ENCODE measurements around the gene CCDC9. TPM values are rescaled to one million over a fixed set of nuclear protein-coding genes. Genes with fewer than 3 reads are reported as not detected.
A peak's percentile ranks its signal among the peaks of the same experiment; 100 is the strongest.
"Not testable (repeated sequence)": the region's sequence is repeated elsewhere in the genome, so short reads cannot be mapped to it uniquely, and the experiment has no call there.

The CCDC9 gene
- total and polyA plus RNA-seq, 2 donors, result 8.0 to 36.6 TPM

DNA sequence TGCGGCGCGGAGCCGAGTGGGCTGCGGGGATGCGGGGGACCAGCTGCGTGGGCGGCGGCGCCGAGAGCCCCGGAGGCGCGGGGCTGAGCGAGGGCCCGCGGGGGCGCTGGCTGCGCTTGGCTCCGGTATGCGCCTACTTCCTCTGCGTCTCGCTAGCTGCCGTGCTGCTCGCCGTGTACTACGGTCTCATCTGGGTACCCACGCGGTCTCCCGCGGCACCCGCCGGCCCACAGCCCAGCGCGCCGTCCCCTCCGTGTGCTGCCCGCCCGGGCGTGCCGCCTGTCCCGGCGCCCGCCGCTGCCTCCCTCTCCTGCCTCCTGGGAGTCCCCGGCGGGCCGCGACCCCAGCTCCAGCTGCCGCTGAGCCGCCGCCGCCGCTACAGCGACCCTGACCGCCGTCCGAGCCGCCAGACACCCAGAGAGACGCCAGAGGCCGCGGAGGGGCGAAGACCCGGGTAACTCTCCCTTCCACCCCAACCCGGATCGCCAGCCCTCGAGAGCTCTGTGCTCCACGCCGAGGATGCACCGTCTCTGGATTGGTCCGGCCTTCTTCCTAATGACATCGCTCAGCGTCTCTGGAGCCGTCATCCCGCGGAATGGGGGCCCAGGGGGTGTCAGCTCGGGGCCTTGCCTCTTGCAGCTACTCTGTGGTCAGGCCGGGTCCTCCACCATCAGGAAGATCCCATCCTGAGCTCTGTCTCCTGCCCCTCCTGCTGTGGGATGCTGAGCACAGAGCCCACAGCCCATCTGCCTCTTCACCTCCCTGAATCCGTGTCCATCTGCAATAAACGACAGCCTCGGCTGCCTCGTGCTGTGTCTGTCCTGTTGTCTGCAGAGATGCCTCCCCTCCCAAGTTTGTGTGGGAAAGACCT is 18.8 kb downstream of the CCDC9 start:
- 4% methylated on average over 82 of the region's 82 CpGs for WGBS
- Histone ChIP-seq H3K27ac (ENCODE audit: low read depth) (no peak overlapping the region), H3K4me3 (ENCODE audit: low read depth, low read length) (peak overlapping the region; percentile 44), H3K36me3 (ENCODE audit: insufficient read depth) (no peaks in the 10 kb centered on the region), H3K4me1 (ENCODE audit: insufficient read depth) (peaks cover 2% of the 10 kb centered on the region)
- DNase-seq (ENCODE audit: extremely low spot score), result no peak

DNA sequence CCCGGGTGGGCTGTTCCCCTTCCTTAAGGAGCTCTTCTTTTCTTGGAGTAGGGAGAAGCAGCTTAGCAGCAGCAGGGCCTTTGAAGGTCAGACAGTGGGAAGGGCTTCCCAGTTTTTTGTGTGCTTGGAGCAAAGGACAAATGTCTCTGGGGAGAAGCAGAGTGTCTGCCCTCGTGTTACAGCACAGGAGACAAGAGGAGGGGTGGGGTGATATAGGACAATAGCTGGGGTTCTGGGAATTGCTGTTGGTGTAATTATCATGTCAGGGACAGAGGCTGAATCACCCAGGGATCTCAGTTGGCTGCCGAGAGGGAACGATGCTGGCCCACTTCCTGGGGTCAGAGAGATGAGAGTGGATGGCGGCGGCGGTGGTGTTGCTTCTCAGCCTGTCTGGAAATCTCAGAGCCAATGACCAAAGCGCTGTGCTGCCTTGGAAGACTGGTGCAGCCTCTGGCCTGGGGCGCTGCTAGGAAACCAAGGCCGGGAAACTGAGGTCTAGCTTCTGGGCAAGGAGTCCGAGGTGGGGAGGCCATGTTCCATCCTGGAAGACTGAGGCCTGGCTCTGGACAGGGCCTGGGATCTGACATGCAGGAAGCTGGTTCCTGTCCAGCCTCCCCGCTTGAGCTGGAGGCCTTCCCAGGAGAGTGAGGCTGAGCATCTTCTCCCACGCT is 19.6 kb downstream of the CCDC9 start:
- no peak overlapping the region for H3K4me3 ChIP-seq (ENCODE audit: low read depth, low read length)
- WGBS, result 46% methylated on average over 13 of the region's 13 CpGs
- H3K4me1 ChIP-seq (ENCODE audit: insufficient read depth), result peaks cover 2% of the 10 kb centered on the region

DNA sequence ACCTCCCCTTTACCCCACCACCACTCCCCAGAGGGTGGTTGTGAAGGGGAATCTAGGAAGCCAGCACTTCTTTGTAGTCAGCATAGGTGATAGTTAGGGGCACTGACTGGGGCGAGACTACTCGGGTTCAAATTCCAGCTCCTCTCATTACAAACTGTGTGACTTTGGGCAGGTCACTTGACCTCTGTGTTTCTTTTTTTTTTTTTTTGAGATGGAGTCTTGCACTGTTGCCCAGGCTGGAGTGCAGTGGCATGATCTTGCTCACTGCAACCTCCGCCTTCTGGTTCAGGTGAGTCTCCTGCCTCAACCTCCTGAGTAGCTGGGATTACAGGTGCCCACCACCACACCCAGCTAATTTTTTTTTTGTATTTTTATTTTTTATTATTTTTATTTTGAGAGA is 20.2 kb downstream of the CCDC9 start:
- not testable (repeated sequence) for H3K36me3 ChIP-seq (ENCODE audit: insufficient read depth); H3K4me1 ChIP-seq (ENCODE audit: insufficient read depth); DNase-seq (ENCODE audit: extremely low spot score); H3K27ac ChIP-seq (ENCODE audit: low read depth); H3K4me3 ChIP-seq (ENCODE audit: low read depth, low read length)
- WGBS, result 91% methylated on average over 3 of the region's 3 CpGs

More for the DNA sequence above, 19.6 kb downstream of the CCDC9 start:
- no peak for DNase-seq (ENCODE audit: extremely low spot score)
- no peaks in the 10 kb centered on the region for H3K36me3 ChIP-seq (ENCODE audit: insufficient read depth)
- no peak overlapping the region for H3K27ac ChIP-seq (ENCODE audit: low read depth)

DNA sequence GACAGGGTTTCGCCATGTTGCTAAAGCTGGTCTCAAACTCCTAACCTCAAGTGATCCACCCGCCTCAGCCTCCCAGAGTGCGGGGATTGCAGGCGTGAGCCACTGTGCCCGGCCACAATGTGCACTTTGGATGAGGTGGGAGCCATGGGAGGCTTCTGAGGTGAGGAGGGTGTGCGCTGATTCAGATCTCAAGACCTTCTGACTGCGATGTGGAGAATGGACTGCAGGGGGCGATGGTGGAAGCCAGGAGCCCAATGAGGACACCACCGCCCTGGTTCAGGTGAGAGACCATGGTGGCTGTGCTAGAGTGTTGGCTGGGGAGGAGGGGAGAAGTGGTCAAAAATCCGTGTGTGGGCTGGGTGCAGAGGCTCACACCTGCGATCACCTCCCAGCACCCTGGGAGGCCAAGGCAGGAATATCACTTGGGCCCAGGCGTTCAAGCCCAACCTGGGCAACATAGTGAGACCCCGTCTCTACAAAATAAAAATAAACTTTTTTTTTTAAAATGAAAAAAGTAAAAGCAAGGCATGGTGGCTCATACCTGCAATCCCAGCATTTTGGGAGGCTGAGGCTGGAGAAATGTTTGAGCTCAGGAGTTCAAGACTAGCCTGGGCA is 24.0 kb downstream of the CCDC9 start:
- H3K36me3 ChIP-seq (ENCODE audit: insufficient read depth), result no peaks in the 10 kb centered on the region
- H3K4me3 ChIP-seq (ENCODE audit: low read depth, low read length), result no peak overlapping the region
- H3K4me1 ChIP-seq (ENCODE audit: insufficient read depth), result no peaks in the 10 kb centered on the region
- no peak overlapping the region for H3K27ac ChIP-seq (ENCODE audit: low read depth)
- 87% methylated on average over 13 of the region's 13 CpGs for WGBS
- no peak for DNase-seq (ENCODE audit: extremely low spot score)

DNA sequence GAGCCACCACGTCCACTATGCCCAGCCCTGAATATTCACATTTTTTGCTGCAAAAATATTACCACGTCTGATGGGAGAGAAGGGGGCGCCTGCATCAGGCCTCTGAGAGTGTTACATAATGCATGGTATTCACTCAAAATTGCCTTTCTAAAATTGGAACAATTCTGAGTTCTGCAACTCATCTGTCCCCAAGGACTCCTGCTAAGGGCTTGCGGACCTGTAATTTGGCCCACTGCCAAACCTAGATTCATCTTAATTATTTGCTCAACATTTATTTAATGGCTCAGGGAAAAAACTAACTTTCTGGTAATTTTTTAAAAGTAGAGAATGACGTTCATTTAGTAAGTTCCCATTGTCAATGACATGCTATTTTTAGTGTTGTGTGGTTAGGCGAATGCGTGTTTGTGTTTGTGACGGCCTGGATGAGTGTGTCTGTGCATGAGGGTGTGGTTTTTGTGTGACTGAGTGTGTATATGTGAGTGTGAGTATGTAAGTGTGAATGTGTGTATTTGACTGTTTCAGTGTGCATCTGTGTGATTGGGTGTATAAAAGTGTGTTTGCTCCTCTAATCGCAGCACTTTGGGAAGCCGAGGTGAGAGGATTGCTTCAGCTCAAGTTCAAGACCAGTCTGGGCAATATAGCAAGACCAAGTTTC is 27.2 kb downstream of the CCDC9 start:
- H3K4me3 ChIP-seq (ENCODE audit: low read depth, low read length), result no peak overlapping the region
- no peaks in the 10 kb centered on the region for H3K36me3 ChIP-seq (ENCODE audit: insufficient read depth)
- WGBS, result 79% methylated on average over 10 of the region's 10 CpGs
- no peak for DNase-seq (ENCODE audit: extremely low spot score)
- H3K4me1 ChIP-seq (ENCODE audit: insufficient read depth), result no peaks in the 10 kb centered on the region
- no peak overlapping the region for H3K27ac ChIP-seq (ENCODE audit: low read depth)

DNA sequence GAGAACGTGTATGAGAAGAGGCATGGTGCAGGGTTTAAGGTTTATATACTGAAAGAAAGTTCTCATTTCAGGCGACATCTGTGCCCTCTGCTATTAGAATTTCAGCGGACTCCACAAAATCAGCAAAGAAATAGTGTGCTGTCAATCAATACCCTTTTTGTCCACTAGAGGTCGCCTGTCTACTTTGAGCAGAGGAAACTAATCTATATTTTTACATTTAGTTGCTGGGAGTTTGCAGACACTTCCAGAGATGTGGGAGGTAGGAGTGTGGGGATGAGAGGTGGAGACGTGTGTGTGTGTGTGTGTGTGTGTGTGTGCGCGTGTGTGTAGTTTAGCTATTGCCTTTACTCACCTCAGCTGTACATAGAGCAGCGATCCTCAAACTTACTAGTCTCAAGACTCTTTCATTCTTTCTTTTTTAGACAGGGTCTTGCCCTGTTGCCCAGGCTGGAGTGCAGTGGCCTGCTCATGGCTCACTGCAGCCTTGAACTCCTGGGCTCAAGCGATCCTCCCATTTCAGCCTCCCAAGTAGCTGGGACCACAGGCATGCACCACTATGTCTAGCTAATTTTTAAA is 28.1 kb downstream of the CCDC9 start:
- Histone ChIP-seq H3K4me3 (ENCODE audit: low read depth, low read length) (no peak overlapping the region), H3K4me1 (ENCODE audit: insufficient read depth) (no peaks in the 10 kb centered on the region), H3K27ac (ENCODE audit: low read depth) (no peak overlapping the region), H3K36me3 (ENCODE audit: insufficient read depth) (no peaks in the 10 kb centered on the region)
- 28% methylated on average over 9 of the region's 9 CpGs for WGBS
- DNase-seq (ENCODE audit: extremely low spot score), result no peak

DNA sequence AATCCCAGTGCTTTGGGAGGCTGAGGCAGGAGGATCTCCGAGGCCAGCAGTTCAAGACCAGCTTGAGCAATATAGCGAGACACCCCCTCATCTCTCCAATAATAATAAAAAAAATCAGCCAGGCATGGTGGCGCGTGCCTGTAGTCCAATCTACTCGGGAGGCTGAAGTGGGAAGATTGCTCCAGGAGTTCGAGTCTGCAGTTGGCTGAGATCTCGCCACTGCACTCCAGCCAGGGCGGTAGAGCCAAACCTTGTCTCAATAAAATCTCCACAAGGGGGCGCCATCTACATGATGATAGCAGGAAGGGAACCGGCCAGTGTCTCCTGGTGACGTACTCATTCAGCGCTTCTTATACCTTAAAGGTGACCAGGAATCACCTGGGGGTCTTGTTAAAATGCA is 39.7 kb downstream of the CCDC9 start:
- whole genome bisulfite sequencing, result 27% methylated on average over 12 of the region's 12 CpGs
- Histone ChIP-seq H3K4me3 (ENCODE audit: low read depth, low read length) (no peak overlapping the region), H3K27ac (ENCODE audit: low read depth) (no peak overlapping the region), H3K36me3 (ENCODE audit: insufficient read depth) (peaks cover 2% of the 10 kb centered on the region), H3K4me1 (ENCODE audit: insufficient read depth) (no peaks in the 10 kb centered on the region)
- no peak for DNase-seq (ENCODE audit: extremely low spot score)

DNA sequence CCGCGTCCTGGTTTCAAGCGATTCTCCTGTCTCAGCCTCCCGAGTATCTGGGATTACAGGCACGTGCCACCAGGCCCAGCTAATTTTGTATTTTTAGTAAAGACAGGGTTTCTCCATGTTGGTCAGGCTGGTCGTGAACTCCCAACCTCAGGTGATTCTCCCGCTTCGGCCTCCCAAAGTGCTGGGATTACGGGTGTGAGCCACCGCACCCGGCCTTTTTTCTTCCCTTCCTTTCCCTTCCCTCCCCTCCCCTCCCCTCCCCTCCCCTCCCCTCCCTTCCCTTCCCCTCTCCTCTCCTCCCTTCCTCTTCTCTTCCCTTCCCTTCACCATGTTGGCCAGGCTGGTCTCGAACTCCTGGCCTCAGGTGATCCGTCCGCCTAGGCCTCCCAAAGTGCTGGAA is 44.5 kb downstream of the CCDC9 start:
- 92% methylated on average over 14 of the region's 14 CpGs for WGBS
- not testable (repeated sequence) for H3K4me1 ChIP-seq (ENCODE audit: insufficient read depth); H3K27ac ChIP-seq (ENCODE audit: low read depth); H3K36me3 ChIP-seq (ENCODE audit: insufficient read depth); H3K4me3 ChIP-seq (ENCODE audit: low read depth, low read length); DNase-seq (ENCODE audit: extremely low spot score)

DNA sequence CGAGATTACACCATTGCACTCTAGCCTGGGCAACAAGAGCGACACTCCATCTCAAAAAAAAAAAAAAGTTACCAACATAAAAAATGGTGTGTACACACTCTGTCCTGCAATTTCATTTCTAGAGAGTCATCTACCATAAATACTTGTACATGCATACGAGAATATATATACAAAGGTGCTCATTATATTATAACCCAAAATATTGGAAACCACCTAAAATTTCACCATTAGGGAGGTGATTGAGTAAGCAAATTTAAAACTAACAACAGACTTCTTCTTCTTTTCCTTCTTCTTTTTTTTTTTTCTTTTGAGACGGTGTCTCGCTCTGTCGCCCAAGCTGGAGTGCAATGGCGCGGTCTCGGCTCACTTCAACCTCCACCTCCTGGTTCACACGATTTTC is 45.9 kb downstream of the CCDC9 start:
- no peak overlapping the region for H3K27ac ChIP-seq (ENCODE audit: low read depth)
- no peak for DNase-seq (ENCODE audit: extremely low spot score)
- 93% methylated on average over 10 of the region's 10 CpGs for WGBS
- H3K4me3 ChIP-seq (ENCODE audit: low read depth, low read length), result no peak overlapping the region
- H3K4me1 ChIP-seq (ENCODE audit: insufficient read depth), result no peaks in the 10 kb centered on the region
- peaks cover 2% of the 10 kb centered on the region for H3K36me3 ChIP-seq (ENCODE audit: insufficient read depth)

DNA sequence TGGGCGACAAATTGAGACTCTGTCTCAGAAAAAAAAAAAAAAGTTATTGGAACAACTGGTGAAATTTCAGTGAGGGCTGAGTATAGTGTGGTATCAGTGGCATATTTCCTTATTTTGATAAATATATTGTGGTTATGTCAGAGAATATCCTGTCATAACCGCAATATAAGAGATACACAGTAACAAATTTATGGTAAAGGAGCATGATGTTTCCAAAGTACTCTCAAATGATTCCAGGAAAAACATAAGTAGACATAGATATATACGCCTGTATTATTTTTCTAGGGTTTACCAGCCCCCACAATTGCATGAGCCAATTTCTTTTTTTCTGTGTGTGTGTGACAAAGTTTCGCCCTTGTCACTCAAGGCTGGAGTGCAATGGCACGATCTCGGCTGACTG is 47.6 kb downstream of the CCDC9 start:
- no peak for DNase-seq (ENCODE audit: extremely low spot score)
- no peak overlapping the region for H3K27ac ChIP-seq (ENCODE audit: low read depth)
- no peak overlapping the region for H3K4me3 ChIP-seq (ENCODE audit: low read depth, low read length)
- 89% methylated on average over 6 of the region's 6 CpGs for WGBS
- H3K4me1 ChIP-seq (ENCODE audit: insufficient read depth), result no peaks in the 10 kb centered on the region
- no peaks in the 10 kb centered on the region for H3K36me3 ChIP-seq (ENCODE audit: insufficient read depth)

DNA sequence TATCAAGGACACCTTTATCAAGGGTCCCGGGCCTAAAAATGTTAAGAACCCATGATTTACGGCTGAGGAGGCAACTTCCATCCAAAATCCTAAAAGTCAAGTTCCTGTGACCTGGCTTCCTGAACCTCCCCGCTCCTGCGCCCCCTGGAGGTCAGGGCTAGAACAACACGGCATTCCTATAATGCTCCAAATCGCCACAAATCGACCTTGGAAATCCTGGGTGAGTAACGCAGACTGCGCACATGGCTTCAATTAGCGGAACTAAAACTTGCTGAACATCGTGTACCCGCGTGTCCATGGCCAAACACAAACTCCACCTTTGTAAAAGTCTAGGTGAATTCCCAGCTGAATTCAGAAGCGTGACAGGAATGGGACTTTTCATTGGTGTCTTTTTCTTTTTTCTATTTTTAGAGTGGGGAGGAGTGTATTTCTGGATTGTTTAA is 49.0 kb downstream of the CCDC9 start:
- DNase-seq (ENCODE audit: extremely low spot score), result no peak
- 5% methylated on average over 14 of the region's 14 CpGs for WGBS
- no peak overlapping the region for H3K27ac ChIP-seq (ENCODE audit: low read depth)
- H3K36me3 ChIP-seq (ENCODE audit: insufficient read depth), result no peaks in the 10 kb centered on the region
- H3K4me1 ChIP-seq (ENCODE audit: insufficient read depth), result no peaks in the 10 kb centered on the region
- no peak overlapping the region for H3K4me3 ChIP-seq (ENCODE audit: low read depth, low read length)

DNA sequence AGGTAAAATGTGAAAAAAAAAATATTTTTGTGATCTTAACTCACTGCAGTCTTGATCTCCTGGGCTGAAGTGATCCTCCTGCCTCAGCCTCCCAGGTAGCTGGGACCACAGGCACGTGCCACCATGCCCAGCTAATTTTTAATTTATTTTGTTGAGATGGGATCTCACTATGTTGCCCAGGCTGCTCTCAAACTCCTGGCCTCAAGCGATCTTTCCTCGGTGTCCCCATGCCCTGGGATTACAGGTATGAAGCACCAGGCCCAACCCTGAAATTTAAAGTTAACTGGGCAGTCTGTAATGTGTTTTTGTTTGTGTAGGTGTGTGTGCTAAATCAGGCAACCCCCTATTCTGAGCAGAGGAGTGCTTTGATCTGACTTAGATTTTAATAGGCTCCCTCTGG is 50.0 kb downstream of the CCDC9 start:
- DNase-seq (ENCODE audit: extremely low spot score), result no peak
- no peak overlapping the region for H3K27ac ChIP-seq (ENCODE audit: low read depth)
- no peaks in the 10 kb centered on the region for H3K36me3 ChIP-seq (ENCODE audit: insufficient read depth)
- H3K4me1 ChIP-seq (ENCODE audit: insufficient read depth), result no peaks in the 10 kb centered on the region
- WGBS, result 95% methylated on average over 3 of the region's 3 CpGs
- H3K4me3 ChIP-seq (ENCODE audit: low read depth, low read length), result no peak overlapping the region

DNA sequence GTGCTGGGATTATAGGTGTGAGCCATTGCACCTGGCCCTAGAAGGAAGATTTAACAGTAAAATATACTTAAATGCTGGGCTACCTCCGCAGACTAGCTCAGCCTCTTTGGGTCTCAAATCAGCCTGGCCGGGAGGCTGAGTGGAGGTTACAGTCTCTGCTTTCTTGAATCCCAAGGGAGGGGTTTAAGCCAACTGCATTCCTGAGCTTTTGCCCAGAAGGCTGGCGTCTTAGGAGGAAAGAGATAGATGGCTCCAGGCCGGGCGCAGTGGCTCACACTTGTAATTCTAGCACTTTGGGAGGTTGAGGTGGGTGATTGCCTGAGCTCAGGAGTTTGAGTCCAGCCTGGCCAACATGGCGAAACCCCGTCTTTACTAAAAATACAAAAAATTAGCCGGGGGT is 52.7 kb downstream of the CCDC9 start:
- no peak overlapping the region for H3K4me3 ChIP-seq (ENCODE audit: low read depth, low read length)
- no peaks in the 10 kb centered on the region for H3K4me1 ChIP-seq (ENCODE audit: insufficient read depth)
- H3K36me3 ChIP-seq (ENCODE audit: insufficient read depth), result no peaks in the 10 kb centered on the region
- WGBS, result 63% methylated on average over 8 of the region's 8 CpGs
- no peak for DNase-seq (ENCODE audit: extremely low spot score)
- no peak overlapping the region for H3K27ac ChIP-seq (ENCODE audit: low read depth)

All from urinary bladder (tissue), 4 donors.